ENCODE measurements around the gene CAV1.

Gene CAV1

DNA sequence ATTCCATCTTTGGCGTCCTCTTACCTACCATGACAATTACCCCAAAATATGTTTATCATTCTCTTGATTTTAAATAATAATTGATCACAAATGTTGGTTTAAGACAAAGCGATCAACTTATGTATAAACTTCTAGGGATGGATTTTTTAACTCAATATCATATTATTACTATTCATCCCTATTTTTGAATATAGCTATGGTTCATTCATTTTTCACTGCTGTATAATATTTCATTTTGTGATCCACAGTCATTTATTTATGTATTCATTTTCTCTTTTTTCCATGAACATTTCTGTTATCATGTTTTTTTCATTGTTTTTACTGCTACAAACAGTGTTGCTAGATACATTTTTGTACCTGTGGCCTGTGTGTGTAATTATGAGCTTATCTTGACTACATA, 85.9 kb downstream of the CAV1 start:
- DNase-seq (ENCODE audit: low read depth, low spot score): no peak
- in situ Hi-C loops (cut with HindIII; ENCODE audit: low sequenced_read_pairs): no loop called here
- TF ChIP-seq CTCF (IDR thresholded peaks at IDR 0.05; ENCODE audit: low read depth, low read length): no peak
- H3K4me3 ChIP-seq (ENCODE audit: low read depth, low read length): no peak overlapping the region

Measured in astrocyte of the spinal cord (primary cell).